Adipose tissue (tissue), 3 donors: ENCODE results near the gene CIT. TPM values are rescaled to one million over a fixed set of nuclear protein-coding genes. Genes with fewer than 3 reads are reported as not detected.

ENCODE experiments used
- H3K27ac ChIP-seq: one replicate; pipeline ENCODE4 v1.5.1; 2013; ENCODE audit warnings: low read depth, low read length
- WGBS, 3 donors: extraction: QIAGEN DNeasy Blood & Tissue Kit; methylation state at CpG; one replicate each; pipeline ENCODE4 v1.1.7; 2013; 5-methylcytosine and 5-hydroxymethylcytosine counted together
- polyA plus RNA-seq, 3 donors: library from polyadenylated mRNA; stranded (reverse); fragments of 200-250 nt; gene quantifications; one replicate each; pipeline ENCODE4 v1.2.3, GENCODE V29; 2013
- donor health status: healthy with polysubstance abuse.
- donor health status: Bipolar disorder and iron deficiency.
- donor health status: healthy.

CIT gene
- polyA plus RNA-seq, 3 donors, result 0.45 to 0.86 (median 0.67) TPM

GRCh38 chr12:119762619-119763018 lies 114.5 kb downstream of the CIT start:
- no peak overlapping the region for H3K27ac ChIP-seq
- WGBS, 3 donors, result 94 to 98% (median 98%) methylated on average over 4 of the region's 4 CpGs

- whole genome bisulfite sequencing, 3 donors, result 96 to 98% (median 97%) methylated on average over 4 of the region's 4 CpGs
- no peak overlapping the region for H3K27ac ChIP-seq
Observed at GRCh38 chr12:119758722-119759121, 118.4 kb downstream of the CIT start.

GRCh38 chr12:119758234-119758633 lies 118.9 kb downstream of the CIT start:
- WGBS, 3 donors, result 89 to 98% (median 96%) methylated on average over 2 of the region's 2 CpGs
- H3K27ac ChIP-seq, result no peak overlapping the region

GRCh38 chr12:119751961-119752360 lies 125.2 kb downstream of the CIT start:
- 96 to 97% (median 97%) methylated on average over 9 of the region's 9 CpGs for WGBS, 3 donors
- no peak overlapping the region for H3K27ac ChIP-seq

GRCh38 chr12:119749666-119750065 lies 127.5 kb downstream of the CIT start:
- H3K27ac ChIP-seq, result no peak overlapping the region
- 55 to 68% (median 59%) methylated on average over 4 of the region's 4 CpGs for WGBS, 3 donors

- 96 to 97% (median 96%) methylated on average over 8 of the region's 8 CpGs for WGBS, 3 donors
- H3K27ac ChIP-seq, result no peak overlapping the region
Observed at GRCh38 chr12:119748497-119748896, 128.6 kb downstream of the CIT start.

GRCh38 chr12:119746169-119746568 lies 131.0 kb downstream of the CIT start:
- H3K27ac ChIP-seq, result no peak overlapping the region
- WGBS, 3 donors, result 95 to 98% (median 98%) methylated on average over 2 of the region's 2 CpGs

GRCh38 chr12:119744900-119745606 lies 132.1 kb downstream of the CIT start:
- H3K27ac ChIP-seq, result no peak overlapping the region
- 98 to 100% (median 100%) methylated on average over 1 of the region's 1 CpG for WGBS, 3 donors

- WGBS, 3 donors, result 95 to 98% (median 95%) methylated on average over 3 of the region's 3 CpGs
Observed at GRCh38 chr12:119742700-119743099, 134.4 kb downstream of the CIT start.

GRCh38 chr12:119740830-119741229 lies 136.3 kb downstream of the CIT start:
- no peak overlapping the region for H3K27ac ChIP-seq
- 95 to 96% (median 96%) methylated on average over 4 of the region's 4 CpGs for WGBS, 3 donors

More at GRCh38 chr12:119742700-119743099, 134.4 kb downstream of the CIT start:
- no peak overlapping the region for H3K27ac ChIP-seq

GRCh38 chr12:119735079-119735478 lies 142.0 kb downstream of the CIT start:
- WGBS, 3 donors, result 97 to 98% (median 97%) methylated on average over 17 of the region's 17 CpGs
- H3K27ac ChIP-seq, result no peak overlapping the region

GRCh38 chr12:119730381-119730780 lies 146.7 kb downstream of the CIT start:
- 93 to 94% (median 93%) methylated on average over 13 of the region's 13 CpGs for WGBS, 3 donors
- no peak overlapping the region for H3K27ac ChIP-seq

GRCh38 chr12:119729871-119730270 lies 147.2 kb downstream of the CIT start:
- no peak overlapping the region for H3K27ac ChIP-seq
- 96 to 98% (median 96%) methylated on average over 8 of the region's 8 CpGs for WGBS, 3 donors

- no peak overlapping the region for H3K27ac ChIP-seq
Observed at GRCh38 chr12:119728444-119728745, 148.7 kb downstream of the CIT start.

GRCh38 chr12:119727600-119728443 lies 149.3 kb downstream of the CIT start:
- no peak overlapping the region for H3K27ac ChIP-seq
- 90 to 98% (median 92%) methylated on average over 3 of the region's 3 CpGs for WGBS, 3 donors

More at GRCh38 chr12:119728444-119728745, 148.7 kb downstream of the CIT start:
- 68 to 79% (median 79%) methylated on average over 6 of the region's 6 CpGs for WGBS, 3 donors

- WGBS, 3 donors, result 81 to 84% (median 83%) methylated on average over 4 of the region's 4 CpGs
- no peak overlapping the region for H3K27ac ChIP-seq
Observed at GRCh38 chr12:119725523-119725922, 151.6 kb downstream of the CIT start.

- no peak overlapping the region for H3K27ac ChIP-seq
- 84 to 100% (median 89%) methylated on average over 4 of the region's 4 CpGs for WGBS, 3 donors
Observed at GRCh38 chr12:119721306-119721705, 155.8 kb downstream of the CIT start.

- no peak overlapping the region for H3K27ac ChIP-seq
Observed at GRCh38 chr12:119720349-119720748, 156.8 kb downstream of the CIT start.

GRCh38 chr12:119718141-119718540 lies 159.0 kb downstream of the CIT start:
- H3K27ac ChIP-seq, result no peak overlapping the region
- 95 to 99% (median 96%) methylated on average over 17 of the region's 17 CpGs for WGBS, 3 donors

- H3K27ac ChIP-seq, result no peak overlapping the region
- 92 to 98% (median 98%) methylated on average over 3 of the region's 3 CpGs for WGBS, 3 donors
Observed at GRCh38 chr12:119715268-119715620, 161.9 kb downstream of the CIT start.
